ENCODE measurements around the gene VTI1A.

- no peak for TF ChIP-seq CTCF (IDR thresholded peaks at IDR 0.05)
- no peak for TF ChIP-seq POLR2A (IDR thresholded peaks at IDR 0.05)
These were observed 182.1 kb downstream of the VTI1A start for GRCh38 chr10:112628951-112629609.
